HEK293 (cell line): Measurements from ENCODE around the gene NOC2L.

Experiments used
- CTCF ChIP-seq: fragments of 450-650 bp; formaldehyde crosslinking; IDR thresholded peaks from 2 replicates; pipeline ENCODE4 v1.5.1; 2016; ENCODE audit warnings: missing biosample characterization, missing genetic modification characterization
- EGR2 ChIP-seq: fragments of 450-650 bp; formaldehyde crosslinking; IDR thresholded peaks from 2 replicates; pipeline ENCODE4 v1.5.1; 2016; ENCODE audit warnings: low read depth, missing biosample characterization, missing genetic modification characterization
- GLIS1 ChIP-seq: fragments of 450-650 bp; formaldehyde crosslinking; IDR thresholded peaks from 2 replicates; pipeline ENCODE4 v1.5.1; 2016; ENCODE audit warnings: missing biosample characterization, missing genetic modification characterization
- HOXC10 ChIP-seq: sonication (generic); formaldehyde crosslinking; IDR thresholded peaks from 2 replicates; pipeline ENCODE4 v1.8.1; 2023; ENCODE audit warnings: mild to moderate bottlenecking, missing genetic modification reagents
- OSR2 ChIP-seq: fragments of 450-650 bp; formaldehyde crosslinking; IDR thresholded peaks from 2 replicates; pipeline ENCODE4 v1.5.1; 2016; ENCODE audit warnings: missing biosample characterization, missing genetic modification characterization
- RBAK ChIP-seq: fragments of 450-650 bp; formaldehyde crosslinking; IDR thresholded peaks from 2 replicates; pipeline ENCODE4 v1.5.1; 2016; ENCODE audit warnings: missing biosample characterization, missing genetic modification characterization
- SCRT1 ChIP-seq: fragments of 450-650 bp; formaldehyde crosslinking; IDR thresholded peaks from 2 replicates; pipeline ENCODE4 v1.5.1; 2016; ENCODE audit warnings: missing biosample characterization, missing genetic modification characterization, borderline replicate concordance
- ZBTB7A ChIP-seq: fragments of 450-650 bp; formaldehyde crosslinking; IDR thresholded peaks from 2 replicates; pipeline ENCODE4 v1.5.1; 2016; ENCODE audit warnings: low read depth, missing biosample characterization, missing genetic modification characterization
- ZEB2 ChIP-seq: fragments of 450-650 bp; formaldehyde crosslinking; IDR thresholded peaks from 2 replicates; pipeline ENCODE4 v1.5.1; 2016; ENCODE audit warnings: missing biosample characterization, missing genetic modification characterization
- ZFHX2 ChIP-seq: fragments of 450-650 bp; formaldehyde crosslinking; conservative IDR thresholded peaks from 2 replicates; pipeline ENCODE4 v1.5.1; 2016; ENCODE audit warnings: missing biosample characterization, missing genetic modification characterization
- ZNF18 ChIP-seq: fragments of 450-650 bp; formaldehyde crosslinking; IDR thresholded peaks from 2 replicates; pipeline ENCODE4 v1.5.1; 2016; ENCODE audit warnings: missing biosample characterization, missing genetic modification characterization
- ZNF184 ChIP-seq: fragments of 450-650 bp; IDR thresholded peaks from 2 replicates; pipeline ENCODE4 v1.5.1; 2018; ENCODE audit warnings: missing biosample characterization, mild to moderate bottlenecking, missing genetic modification characterization
- ZNF341 ChIP-seq: fragments of 450-650 bp; formaldehyde crosslinking; IDR thresholded peaks from 2 replicates; pipeline ENCODE4; 2016; ENCODE audit warnings: low read depth, missing biosample characterization, missing genetic modification characterization
- ZNF391 ChIP-seq: fragments of 450-650 bp; formaldehyde crosslinking; IDR thresholded peaks from 2 replicates; pipeline ENCODE4 v1.5.1; 2016; ENCODE audit warnings: low read depth, missing biosample characterization, missing genetic modification characterization, borderline replicate concordance
- ZNF501 ChIP-seq: fragments of 450-650 bp; formaldehyde crosslinking; IDR thresholded peaks from 2 replicates; pipeline ENCODE4 v1.5.1; 2016; ENCODE audit warnings: missing biosample characterization, missing genetic modification characterization
- ZNF639 ChIP-seq: fragments of 450-650 bp; formaldehyde crosslinking; IDR thresholded peaks from 2 replicates; pipeline ENCODE4 v1.5.1; 2016; ENCODE audit warnings: missing biosample characterization, missing genetic modification characterization
- ZNF777 ChIP-seq: fragments of 450-650 bp; formaldehyde crosslinking; IDR thresholded peaks from 2 replicates; pipeline ENCODE4 v1.5.1; 2017; ENCODE audit warnings: missing biosample characterization, missing genetic modification characterization, borderline replicate concordance
- TF ChIP-seq, protein P1 (sequence below): fragments of 450-650 bp; formaldehyde crosslinking; IDR thresholded peaks from 2 replicates; pipeline ENCODE4 v1.5.1; 2017; ENCODE audit warnings: missing biosample characterization, missing genetic modification characterization
- TF ChIP-seq, protein P2 (sequence below): fragments of 450-650 bp; formaldehyde crosslinking; IDR thresholded peaks from 2 replicates; pipeline ENCODE4 v1.5.1; 2016; ENCODE audit warnings: missing biosample characterization, missing genetic modification characterization
- TF ChIP-seq, protein P3 (sequence below): fragments of 450-650 bp; formaldehyde crosslinking; IDR thresholded peaks from 2 replicates; pipeline ENCODE4 v1.5.1; 2016; ENCODE audit warnings: missing biosample characterization, missing genetic modification characterization
- TF ChIP-seq, protein P4 (sequence below): fragments of 450-650 bp; formaldehyde crosslinking; conservative IDR thresholded peaks from 2 replicates; pipeline ENCODE4 v1.5.1; 2016; ENCODE audit warnings: low read depth, missing biosample characterization, missing genetic modification characterization

Gene NOC2L

DNA sequence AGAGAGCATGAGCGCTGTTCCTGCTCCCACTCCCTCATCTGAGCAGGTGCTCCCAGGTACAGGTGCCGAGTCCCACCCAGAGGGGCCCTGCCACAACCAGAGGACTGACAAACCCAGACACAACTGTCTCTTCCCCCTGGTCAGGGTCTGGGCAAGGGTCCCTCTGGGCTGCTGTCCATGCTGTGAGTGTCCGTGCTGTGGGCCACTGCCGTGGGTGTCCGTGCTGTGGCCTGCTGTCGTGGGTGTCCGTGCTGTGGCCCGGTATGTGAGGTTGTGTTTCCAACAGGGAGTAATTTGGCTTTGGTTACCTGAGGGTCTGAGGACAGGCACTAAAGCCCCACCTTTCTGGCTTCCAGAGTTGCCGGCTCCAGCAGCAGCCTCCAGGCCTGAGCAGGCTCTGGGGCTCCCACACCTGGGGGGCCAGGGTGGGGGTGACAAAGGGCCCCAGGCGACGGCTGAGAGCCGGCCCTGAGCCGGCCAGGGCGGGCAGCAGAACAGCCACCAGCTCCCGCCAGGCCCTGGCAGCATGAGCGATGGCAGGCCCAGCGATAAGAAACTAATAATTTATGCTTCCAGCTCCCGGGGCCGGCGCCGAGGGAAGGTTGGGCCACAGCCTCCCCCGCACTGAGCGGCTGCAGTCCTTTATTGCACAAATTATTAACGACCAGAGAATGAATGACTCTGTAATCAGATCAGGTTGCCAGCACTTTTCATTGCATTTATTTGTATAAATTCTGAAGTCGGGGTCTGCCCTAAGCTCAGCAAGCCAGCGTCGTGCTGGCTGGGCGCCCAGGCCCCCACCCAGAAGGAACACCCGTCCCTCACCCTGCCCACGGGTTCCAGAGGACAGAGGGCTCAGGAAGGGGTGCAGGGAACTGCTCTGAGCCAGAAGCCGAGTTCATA lies 42.6 kb downstream of the NOC2L start (continued):
- TF ChIP-seq, protein P1, sequence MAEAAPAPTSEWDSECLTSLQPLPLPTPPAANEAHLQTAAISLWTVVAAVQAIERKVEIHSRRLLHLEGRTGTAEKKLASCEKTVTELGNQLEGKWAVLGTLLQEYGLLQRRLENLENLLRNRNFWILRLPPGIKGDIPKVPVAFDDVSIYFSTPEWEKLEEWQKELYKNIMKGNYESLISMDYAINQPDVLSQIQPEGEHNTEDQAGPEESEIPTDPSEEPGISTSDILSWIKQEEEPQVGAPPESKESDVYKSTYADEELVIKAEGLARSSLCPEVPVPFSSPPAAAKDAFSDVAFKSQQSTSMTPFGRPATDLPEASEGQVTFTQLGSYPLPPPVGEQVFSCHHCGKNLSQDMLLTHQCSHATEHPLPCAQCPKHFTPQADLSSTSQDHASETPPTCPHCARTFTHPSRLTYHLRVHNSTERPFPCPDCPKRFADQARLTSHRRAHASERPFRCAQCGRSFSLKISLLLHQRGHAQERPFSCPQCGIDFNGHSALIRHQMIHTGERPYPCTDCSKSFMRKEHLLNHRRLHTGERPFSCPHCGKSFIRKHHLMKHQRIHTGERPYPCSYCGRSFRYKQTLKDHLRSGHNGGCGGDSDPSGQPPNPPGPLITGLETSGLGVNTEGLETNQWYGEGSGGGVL (tag by site-specific recombination): no peak
- TF ChIP-seq ZNF184: no peak
- TF ChIP-seq EGR2 (tag by site-specific recombination): no peak; the same call in 1 of the 2 replicates
- no peak for TF ChIP-seq ZNF391 (tag by site-specific recombination)
- TF ChIP-seq ZNF501 (tag by site-specific recombination): no peak
- no peak for TF ChIP-seq HOXC10
- 0 out of 2 replicates have a peak, but pooled peaks have one; percentile 15 for TF ChIP-seq ZNF18 (tag by site-specific recombination)
- peak; percentile 70 for TF ChIP-seq ZFHX2
- TF ChIP-seq, protein P2, sequence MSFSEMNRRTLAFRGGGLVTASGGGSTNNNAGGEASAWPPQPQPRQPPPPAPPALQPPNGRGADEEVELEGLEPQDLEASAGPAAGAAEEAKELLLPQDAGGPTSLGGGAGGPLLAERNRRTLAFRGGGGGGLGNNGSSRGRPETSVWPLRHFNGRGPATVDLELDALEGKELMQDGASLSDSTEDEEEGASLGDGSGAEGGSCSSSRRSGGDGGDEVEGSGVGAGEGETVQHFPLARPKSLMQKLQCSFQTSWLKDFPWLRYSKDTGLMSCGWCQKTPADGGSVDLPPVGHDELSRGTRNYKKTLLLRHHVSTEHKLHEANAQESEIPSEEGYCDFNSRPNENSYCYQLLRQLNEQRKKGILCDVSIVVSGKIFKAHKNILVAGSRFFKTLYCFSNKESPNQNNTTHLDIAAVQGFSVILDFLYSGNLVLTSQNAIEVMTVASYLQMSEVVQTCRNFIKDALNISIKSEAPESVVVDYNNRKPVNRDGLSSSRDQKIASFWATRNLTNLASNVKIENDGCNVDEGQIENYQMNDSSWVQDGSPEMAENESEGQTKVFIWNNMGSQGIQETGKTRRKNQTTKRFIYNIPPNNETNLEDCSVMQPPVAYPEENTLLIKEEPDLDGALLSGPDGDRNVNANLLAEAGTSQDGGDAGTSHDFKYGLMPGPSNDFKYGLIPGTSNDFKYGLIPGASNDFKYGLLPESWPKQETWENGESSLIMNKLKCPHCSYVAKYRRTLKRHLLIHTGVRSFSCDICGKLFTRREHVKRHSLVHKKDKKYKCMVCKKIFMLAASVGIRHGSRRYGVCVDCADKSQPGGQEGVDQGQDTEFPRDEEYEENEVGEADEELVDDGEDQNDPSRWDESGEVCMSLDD (tag by site-specific recombination): no peak
- TF ChIP-seq ZNF639: no peak
- TF ChIP-seq ZNF341 (tag by site-specific recombination): peak; percentile 97
- TF ChIP-seq ZBTB7A: no peak
- TF ChIP-seq, protein P3, sequence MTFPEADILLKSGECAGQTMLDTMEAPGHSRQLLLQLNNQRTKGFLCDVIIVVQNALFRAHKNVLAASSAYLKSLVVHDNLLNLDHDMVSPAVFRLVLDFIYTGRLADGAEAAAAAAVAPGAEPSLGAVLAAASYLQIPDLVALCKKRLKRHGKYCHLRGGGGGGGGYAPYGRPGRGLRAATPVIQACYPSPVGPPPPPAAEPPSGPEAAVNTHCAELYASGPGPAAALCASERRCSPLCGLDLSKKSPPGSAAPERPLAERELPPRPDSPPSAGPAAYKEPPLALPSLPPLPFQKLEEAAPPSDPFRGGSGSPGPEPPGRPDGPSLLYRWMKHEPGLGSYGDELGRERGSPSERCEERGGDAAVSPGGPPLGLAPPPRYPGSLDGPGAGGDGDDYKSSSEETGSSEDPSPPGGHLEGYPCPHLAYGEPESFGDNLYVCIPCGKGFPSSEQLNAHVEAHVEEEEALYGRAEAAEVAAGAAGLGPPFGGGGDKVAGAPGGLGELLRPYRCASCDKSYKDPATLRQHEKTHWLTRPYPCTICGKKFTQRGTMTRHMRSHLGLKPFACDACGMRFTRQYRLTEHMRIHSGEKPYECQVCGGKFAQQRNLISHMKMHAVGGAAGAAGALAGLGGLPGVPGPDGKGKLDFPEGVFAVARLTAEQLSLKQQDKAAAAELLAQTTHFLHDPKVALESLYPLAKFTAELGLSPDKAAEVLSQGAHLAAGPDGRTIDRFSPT (tag by site-specific recombination): peak; percentile 57
- no peak for TF ChIP-seq CTCF (tag by site-specific recombination)
- TF ChIP-seq GLIS1 (tag by site-specific recombination): peak; percentile 91
- TF ChIP-seq ZEB2 (tag by site-specific recombination): peak; percentile 84
- TF ChIP-seq RBAK (tag by site-specific recombination): no peak
- TF ChIP-seq OSR2: peak; percentile 86
- TF ChIP-seq, protein P4, sequence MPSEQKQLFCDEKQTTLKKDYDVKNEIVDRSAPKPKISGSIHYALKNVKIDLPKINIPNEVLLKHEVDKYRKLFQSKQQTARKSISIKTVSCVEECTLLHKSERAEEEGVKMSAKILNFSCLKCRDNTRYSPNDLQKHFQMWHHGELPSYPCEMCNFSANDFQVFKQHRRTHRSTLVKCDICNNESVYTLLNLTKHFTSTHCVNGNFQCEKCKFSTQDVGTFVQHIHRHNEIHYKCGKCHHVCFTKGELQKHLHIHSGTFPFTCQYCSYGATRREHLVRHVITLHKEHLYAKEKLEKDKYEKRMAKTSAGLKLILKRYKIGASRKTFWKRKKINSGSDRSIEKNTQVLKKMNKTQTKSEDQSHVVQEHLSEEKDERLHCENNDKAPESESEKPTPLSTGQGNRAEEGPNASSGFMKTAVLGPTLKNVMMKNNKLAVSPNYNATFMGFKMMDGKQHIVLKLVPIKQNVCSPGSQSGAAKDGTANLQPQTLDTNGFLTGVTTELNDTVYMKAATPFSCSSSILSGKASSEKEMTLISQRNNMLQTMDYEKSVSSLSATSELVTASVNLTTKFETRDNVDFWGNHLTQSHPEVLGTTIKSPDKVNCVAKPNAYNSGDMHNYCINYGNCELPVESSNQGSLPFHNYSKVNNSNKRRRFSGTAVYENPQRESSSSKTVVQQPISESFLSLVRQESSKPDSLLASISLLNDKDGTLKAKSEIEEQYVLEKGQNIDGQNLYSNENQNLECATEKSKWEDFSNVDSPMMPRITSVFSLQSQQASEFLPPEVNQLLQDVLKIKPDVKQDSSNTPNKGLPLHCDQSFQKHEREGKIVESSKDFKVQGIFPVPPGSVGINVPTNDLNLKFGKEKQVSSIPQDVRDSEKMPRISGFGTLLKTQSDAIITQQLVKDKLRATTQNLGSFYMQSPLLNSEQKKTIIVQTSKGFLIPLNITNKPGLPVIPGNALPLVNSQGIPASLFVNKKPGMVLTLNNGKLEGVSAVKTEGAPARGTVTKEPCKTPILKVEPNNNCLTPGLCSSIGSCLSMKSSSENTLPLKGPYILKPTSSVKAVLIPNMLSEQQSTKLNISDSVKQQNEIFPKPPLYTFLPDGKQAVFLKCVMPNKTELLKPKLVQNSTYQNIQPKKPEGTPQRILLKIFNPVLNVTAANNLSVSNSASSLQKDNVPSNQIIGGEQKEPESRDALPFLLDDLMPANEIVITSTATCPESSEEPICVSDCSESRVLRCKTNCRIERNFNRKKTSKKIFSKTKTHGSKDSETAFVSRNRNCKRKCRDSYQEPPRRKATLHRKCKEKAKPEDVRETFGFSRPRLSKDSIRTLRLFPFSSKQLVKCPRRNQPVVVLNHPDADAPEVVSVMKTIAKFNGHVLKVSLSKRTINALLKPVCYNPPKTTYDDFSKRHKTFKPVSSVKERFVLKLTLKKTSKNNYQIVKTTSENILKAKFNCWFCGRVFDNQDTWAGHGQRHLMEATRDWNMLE (tag by site-specific recombination): no peak
- TF ChIP-seq SCRT1: no peak
- no peak for TF ChIP-seq ZNF777 (tag by site-specific recombination)
